Endometrial microvascular endothelial cells (primary cell): ENCODE measurements around the gene DMBT1. TPM values are rescaled to one million over a fixed set of nuclear protein-coding genes. Genes with fewer than 3 reads are reported as not detected.
"Not testable (repeated sequence)": the region's sequence is repeated elsewhere in the genome, so short reads cannot be mapped to it uniquely, and the experiment has no call there.

ENCODE experiments used
- in situ Hi-C: cut with HindIII; loops from 2 replicates; pipeline ENCODE4 v1.10.0; 2017; ENCODE audit warnings: low sequenced_read_pairs, low pct_unique_long_range_greater_than_20kb; ENCODE audit errors: inconsistent ontology term
- total RNA-seq: library from RNA; depleted of rRNA; stranded (reverse); fragments of >200 nt; gene quantifications from one replicate; pipeline ENCODE4 v1.2.3, GENCODE V29; 2015; ENCODE audit errors: inconsistent ontology term

Gene DMBT1
- total RNA-seq, 1 donor from 2014 or later, result 0.09 TPM

DNA sequence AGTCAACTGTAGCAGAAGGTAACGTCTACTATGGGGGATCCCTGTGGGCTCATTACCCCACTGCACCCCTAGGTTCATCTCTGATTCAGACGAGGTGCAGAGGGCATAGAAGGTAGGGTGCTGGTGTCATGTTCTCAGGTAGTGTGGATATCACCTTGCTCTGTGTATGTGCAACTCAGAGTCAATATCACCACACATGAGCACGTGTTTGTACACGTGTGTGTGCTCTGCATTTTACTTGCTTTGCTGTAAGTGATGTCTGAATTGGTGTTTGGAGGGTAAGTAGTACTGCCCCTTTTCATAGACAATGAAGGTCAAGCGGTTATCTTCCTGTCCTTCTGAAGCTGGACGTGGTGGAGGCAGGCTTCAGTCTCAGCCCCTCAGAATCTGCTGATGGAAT, 10.4 kb downstream of the DMBT1 start:
- in situ Hi-C loops, result no loop called here

DNA sequence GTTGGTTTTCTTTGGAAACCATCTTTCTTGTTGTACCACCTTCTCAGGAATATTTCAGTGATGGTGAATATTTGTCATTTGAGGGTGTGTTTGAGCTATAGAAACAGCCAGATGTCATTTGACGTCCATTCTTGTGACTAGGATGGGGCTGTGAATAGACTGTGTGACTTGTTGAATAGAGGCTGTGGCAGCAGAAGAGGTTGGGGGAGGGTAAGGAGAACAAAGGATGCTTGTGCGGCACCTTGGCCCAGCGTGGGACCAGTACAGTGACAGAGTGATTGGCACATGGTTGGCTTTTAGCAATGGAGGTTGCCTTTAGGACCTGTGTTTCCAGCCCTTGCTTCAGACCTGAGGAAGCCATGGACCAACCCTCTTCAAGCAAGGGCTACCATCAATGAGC, 11.3 kb downstream of the DMBT1 start:
- in situ Hi-C loops, result no loop called here

DNA sequence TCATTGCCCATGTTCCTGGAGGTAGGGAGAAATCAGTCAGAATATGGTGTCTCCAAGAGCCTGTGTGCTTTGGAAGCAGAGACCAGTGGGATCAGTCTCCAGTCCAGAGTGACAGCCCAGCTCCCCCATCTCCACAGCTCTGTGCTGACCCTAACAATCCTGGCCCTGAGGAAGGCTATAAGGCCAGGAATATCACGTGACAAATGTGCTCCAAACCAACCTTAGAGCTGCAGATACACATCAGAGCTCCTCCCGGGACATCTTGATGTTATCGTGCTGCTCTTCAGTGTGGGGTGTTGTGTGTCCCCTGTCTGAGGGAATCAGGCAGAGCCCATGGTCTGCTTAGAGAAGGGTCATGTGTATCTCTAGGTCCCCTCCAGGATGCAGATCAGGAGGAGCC, 15.2 kb downstream of the DMBT1 start:
- in situ Hi-C loops, result no loop called here

DNA sequence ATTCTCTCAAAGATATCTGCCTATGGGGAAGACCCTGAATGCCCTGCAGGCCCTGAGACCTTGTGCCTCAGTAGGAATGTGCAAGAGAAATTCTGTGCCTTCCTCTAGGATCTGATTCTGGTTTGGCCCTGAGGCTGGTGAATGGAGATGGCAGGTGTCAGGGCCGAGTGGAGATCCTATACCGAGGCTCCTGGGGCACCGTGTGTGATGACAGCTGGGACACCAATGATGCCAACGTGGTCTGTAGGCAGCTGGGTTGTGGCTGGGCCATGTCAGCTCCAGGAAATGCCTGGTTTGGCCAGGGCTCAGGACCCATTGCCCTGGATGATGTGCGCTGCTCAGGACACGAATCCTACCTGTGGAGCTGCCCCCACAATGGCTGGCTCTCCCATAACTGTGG, 15.7 kb downstream of the DMBT1 start:
- in situ Hi-C loops, result no loop called here

GRCh38 chr10:122577311-122577885, 16.8 kb downstream of the DMBT1 start:
- in situ Hi-C loops, result no loop called here

DNA sequence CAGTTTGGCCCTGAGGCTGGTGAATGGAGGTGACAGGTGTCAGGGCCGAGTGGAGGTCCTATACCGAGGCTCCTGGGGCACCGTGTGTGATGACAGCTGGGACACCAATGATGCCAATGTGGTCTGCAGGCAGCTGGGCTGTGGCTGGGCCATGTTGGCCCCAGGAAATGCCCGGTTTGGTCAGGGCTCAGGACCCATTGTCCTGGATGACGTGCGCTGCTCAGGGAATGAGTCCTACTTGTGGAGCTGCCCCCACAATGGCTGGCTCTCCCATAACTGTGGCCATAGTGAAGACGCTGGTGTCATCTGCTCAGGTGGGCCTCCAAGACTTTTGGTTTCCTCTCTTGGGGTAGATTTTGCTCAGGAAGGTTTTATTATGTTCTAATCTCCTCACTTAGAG, 25.5 kb downstream of the DMBT1 start:
- in situ Hi-C loops, result not testable (repeated sequence)

- in situ Hi-C loops, result no loop called here
Observed at GRCh38 chr10:122587098-122587760, 26.7 kb downstream of the DMBT1 start.

DNA sequence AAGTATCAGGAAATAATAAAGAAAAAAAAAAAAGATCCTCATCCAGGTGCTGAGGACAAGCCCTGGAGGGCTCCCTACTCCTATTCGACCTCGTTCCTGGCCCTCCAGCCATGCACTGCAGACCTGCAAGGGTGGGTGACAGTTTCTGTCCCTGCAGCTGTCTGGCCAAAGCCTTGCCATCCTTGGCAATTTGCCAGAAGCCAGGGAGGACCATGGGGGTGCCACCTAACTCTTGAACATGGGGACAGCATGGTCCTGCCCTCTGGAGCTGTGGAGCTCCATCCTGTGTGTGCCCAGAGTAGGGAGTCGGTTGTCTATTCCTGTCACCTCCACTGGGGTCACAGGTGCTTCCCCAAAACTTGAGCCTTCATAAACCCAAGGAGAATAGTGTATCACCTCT, 27.8 kb downstream of the DMBT1 start:
- in situ Hi-C loops, result no loop called here

DNA sequence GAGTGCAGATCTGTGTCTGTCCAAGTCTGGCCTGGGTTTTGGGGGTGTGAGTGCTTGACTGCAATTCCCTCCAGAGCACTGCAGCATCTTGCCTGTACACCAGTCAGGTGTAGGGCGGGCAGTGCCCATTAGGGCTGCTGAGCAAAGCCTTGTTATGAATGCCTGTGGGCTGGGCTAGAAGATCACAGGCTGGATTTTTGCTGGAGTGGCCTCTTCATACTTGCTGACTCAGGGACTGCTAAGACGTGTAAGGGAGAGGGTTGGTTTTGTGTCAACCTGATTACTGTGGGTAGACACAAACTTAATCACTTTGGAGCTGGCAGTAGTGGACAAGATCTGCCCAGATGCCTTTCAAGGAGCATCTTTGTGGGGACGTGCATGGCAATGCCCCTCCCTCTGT, 29.6 kb downstream of the DMBT1 start:
- in situ Hi-C loops, result no loop called here

GRCh38 chr10:122591736-122592135, 31.2 kb downstream of the DMBT1 start:
- in situ Hi-C loops, result no loop called here

DNA sequence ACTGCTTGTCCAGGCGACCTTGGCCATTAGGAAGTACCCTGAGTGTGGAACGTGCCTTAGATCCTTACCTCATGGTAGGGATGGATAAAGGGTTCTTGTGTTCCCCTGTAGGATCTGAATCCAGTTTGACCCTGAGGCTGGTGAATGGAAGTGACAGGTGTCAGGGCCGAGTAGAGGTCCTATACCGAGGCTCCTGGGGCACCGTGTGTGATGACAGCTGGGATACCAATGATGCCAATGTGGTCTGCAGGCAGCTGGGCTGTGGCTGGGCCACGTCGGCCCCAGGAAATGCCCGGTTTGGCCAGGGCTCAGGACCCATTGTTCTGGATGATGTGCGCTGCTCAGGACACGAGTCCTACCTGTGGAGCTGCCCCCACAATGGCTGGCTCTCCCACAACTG, 31.6 kb downstream of the DMBT1 start:
- in situ Hi-C loops, result no loop called here

DNA sequence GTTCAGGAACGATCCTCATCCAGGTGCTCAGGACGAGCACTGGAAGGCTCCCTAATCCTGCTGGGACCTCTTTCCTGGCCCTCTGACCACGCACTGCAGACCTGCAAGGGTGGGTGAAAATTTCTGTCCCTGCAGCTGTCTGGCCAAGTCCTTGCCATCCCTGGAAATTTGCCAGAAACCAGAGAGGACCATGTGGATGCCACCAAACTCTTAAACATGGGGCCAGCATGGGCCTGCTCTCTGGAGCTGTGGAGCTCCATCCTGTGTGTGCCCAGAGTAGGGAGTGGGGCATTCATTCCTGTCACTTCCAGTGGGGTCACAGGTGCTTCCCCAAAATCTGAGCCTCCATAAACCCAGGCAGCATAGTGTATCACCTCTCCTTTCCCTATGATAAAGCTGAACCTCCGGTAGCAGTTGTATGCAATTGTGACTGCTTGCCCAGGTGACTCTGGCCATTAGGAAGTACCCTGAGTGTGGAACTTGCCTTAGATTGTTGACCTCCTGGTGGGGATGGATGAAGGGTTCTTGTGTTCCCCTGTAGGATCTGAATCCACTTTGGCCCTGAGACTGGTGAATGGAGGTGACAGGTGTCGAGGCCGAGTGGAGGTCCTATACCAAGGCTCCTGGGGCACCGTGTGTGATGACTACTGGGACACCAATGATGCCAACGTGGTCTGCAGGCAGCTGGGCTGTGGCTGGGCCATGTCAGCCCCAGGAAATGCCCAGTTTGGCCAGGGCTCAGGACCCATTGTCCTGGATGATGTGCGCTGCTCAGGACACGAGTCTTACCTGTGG, 57.1 kb downstream of the DMBT1 start:
- in situ Hi-C loops, result no loop called here

DNA sequence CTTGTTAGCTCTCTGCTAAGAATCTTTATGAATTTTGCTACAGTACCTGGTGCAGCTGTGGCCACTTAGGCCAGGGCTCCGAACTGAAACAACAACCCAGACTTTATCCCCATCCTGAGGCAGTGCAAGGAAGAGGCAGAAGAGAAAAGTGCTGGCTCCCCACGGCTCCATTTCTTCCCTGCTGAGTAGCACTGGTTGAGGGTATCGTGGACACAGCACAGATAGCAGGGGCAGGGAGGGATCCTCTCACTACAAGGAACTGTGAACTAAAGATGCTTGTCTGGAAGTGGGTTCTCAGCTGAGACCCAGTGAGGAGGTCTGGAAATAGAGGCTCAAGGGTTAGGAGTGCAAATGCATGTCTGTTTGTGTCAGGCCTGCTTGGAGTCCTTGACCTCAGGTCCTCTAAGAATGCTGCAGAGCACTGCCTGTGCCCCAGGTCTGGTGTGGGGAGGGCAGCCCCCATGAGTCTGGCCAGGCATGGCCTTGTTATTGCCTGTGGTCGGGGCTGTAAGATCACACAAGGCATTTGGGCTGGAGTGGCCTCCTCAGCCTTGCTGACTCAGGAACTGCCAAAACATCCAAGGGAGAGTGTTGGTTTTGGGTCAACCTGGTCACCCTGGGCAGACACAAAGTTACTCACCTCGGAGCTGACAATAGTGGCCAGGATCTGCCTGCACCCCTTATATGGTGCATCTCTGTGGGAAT, 58.1 kb downstream of the DMBT1 start:
- in situ Hi-C loops, result no loop called here

DNA sequence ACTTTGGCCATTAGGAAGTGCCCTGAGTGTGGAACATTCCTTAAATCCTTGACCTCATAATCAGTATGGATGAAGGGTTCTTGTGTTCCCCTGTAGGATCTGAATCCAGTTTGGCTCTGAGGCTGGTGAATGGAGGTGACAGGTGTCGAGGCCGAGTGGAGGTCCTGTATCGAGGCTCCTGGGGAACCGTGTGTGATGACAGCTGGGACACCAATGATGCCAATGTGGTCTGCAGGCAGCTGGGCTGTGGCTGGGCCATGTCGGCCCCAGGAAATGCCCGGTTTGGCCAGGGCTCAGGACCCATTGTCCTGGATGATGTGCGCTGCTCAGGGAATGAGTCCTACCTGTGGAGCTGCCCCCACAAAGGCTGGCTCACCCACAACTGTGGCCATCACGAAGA, 60.4 kb downstream of the DMBT1 start:
- in situ Hi-C loops, result not testable (repeated sequence)

GRCh38 chr10:122624546-122624945, 64.0 kb downstream of the DMBT1 start:
- in situ Hi-C loops, result no loop called here

DNA sequence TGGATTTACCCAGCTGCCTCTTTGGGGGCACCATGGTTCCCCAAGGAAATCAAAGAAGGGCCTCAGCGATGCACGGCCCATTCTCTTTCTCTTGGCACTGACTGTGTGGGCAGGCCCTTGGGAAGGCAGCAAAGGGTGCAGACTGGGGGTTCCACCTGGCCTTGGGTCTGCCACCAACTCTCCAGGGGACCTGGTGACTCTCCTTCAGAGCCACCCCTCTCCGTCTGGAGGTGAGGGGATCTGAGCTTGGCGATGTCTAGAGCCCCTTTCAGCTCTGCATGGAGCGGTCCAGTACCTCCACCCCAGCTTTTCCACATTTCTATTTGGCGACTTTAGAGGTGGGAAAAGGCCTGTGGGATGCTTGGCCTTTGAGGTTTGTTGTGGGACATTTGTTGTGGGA, 70.0 kb downstream of the DMBT1 start:
- in situ Hi-C loops, result no loop called here

GRCh38 chr10:122632031-122632430, 71.5 kb downstream of the DMBT1 start:
- in situ Hi-C loops, result no loop called here

- in situ Hi-C loops, result no loop called here
Observed at GRCh38 chr10:122632576-122632975, 72.0 kb downstream of the DMBT1 start.

GRCh38 chr10:122636953-122637352, 76.4 kb downstream of the DMBT1 start:
- in situ Hi-C loops, result no loop called here

DNA sequence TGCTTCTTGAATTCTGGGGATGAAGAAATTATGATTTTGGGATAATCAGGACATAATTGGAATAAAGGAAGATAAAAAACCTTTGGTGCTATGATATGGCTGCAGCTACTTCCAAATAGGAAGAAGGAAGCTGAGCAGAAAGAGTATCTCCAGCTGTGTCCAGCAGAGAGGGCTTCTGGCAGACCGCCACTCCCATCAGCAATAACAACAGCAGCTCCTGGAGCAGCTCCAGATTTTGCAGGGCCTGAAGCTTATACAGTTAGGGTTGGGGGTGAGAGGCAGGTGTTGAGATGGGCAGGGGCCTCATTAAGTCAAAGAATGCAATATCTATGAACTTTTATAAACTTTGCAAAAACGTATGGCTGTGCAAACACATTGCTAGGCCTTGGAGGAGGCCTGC, 76.8 kb downstream of the DMBT1 start:
- in situ Hi-C loops, result no loop called here
